Activated CD4-positive, CD25-positive, alpha-beta regulatory T cell treated with anti-CD3 and anti-CD28 coated beads, Interleukin-2, amount 50 U/mL, for 72 hours (primary cell): ENCODE data around the gene C16orf95.
"Not testable (repeated sequence)": the region's sequence is repeated elsewhere in the genome, so short reads cannot be mapped to it uniquely, and the experiment has no call there.

Experiments used
- DNase-seq: peaks from one replicate; pipeline ENCODE4 v3.0.0; 2021

The C16orf95 gene

DNA sequence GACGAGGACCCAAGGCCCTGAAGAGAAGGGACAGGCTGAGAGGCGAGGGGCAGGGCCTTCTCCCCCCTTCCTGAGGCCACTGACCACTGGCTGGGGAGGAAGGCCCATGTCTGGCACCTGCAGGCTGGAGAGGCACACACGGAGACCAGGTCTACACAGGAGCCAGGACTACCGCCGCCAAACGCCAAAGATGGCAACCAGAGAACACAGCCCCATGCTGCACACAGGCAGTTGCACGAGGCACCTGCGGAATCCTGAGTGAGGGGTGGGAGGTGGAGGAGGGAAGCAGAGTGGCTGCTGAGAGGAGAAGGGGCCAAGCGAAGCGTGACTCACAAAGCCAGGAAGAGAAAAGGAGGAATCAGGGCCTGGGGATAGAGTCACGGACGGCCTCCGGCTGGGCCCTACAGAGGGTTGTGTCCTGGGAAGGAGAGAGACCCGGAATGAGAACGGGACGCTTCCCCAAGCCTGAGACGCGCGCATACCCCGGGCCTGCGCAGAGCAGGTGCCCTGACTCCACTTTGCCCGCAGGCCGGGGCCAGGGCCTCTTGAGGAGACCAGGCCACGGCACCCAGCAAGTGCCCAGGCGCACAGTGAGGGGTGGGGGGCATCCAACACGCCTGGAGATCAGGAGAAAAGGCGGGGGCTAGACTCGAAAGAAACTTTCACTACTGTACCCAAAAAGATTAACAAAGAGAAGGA lies 28.7 kb upstream of the C16orf95 start:
- DNase-seq, result no peak

DNA sequence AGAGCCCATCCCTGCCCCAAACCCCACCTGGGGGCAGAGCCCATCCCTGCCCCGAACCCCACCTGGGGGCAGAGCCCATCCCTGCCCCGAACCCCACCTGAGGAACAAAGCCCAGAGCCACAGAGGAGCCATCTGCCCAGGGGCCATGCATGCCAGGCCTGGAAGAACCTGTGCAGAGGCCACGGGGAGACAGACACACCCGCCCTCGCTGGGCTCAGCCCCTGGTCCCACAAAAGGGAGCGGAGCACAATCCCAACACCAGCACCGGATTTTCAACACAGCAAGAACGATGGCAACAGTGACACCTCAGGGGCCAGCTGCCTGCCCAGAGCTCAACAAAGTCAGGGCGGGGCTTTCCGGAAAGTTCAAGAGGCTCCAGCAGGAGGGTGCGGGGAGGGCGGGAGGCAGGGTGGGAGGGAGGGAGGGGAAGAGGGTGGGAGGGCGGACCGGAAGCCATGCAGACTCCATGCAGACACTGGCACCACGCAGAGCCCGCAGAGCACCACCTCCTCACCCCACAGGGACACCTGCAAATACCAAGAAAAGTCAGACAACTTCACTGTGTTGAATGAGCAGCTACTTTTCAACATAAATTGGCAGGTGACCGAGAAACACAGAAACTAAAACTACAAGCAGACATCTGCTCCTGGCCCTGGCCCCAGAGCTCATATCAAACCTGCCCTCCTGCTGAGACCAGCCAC lies 27.9 kb upstream of the C16orf95 start:
- no peak for DNase-seq

DNA sequence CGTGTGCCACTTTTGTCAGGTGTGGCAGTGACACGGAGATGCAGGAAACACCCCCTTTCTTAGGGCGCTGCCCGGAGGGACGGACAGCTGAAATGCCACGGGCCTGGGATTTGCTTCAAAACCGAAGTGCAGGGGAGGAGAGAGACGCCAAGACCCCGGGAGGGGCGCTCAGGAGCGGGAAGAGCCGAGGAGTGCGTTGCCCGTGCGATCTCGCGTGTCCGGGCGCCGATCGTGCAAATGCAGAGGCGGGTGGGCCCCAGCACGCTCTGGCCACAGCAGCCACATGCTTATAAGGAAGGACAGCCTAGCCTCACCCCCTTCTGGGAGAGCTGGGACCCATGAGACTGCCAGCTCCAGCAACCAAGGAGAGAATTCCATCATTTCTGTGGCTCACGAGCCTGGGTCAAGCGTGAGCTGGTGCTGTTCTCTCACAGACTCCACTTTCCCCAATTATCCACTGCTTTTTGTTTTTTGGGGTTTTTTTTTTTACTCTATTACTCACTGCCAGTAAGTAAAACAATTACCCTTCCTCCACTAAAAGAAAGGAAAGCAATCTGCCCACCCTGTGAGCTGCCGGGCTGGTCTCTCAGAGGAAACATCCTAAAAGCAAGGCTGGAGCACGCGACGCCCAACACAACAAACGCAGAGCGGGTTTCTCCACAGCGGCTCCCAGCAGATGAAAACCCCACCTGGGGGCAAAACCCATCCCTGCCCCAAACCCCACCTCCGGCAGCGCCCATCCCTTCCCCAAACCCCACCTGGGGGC lies 27.2 kb upstream of the C16orf95 start:
- DNase-seq, result no peak

DNA sequence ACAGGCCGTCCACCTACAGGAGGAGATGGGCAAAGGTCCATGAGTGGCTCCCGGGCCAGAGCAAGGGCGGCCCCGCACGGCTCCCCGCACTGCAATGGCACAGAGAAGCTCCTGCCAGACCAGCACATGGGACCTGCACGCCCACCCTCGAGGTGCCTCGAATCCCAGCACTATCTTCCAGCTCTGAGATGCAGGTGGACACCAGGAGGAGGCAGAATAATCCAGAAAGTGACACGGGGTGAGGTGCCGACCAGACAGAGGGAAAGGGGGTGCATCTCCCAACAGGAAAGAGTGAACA lies 26.5 kb upstream of the C16orf95 start:
- no peak for DNase-seq

DNA sequence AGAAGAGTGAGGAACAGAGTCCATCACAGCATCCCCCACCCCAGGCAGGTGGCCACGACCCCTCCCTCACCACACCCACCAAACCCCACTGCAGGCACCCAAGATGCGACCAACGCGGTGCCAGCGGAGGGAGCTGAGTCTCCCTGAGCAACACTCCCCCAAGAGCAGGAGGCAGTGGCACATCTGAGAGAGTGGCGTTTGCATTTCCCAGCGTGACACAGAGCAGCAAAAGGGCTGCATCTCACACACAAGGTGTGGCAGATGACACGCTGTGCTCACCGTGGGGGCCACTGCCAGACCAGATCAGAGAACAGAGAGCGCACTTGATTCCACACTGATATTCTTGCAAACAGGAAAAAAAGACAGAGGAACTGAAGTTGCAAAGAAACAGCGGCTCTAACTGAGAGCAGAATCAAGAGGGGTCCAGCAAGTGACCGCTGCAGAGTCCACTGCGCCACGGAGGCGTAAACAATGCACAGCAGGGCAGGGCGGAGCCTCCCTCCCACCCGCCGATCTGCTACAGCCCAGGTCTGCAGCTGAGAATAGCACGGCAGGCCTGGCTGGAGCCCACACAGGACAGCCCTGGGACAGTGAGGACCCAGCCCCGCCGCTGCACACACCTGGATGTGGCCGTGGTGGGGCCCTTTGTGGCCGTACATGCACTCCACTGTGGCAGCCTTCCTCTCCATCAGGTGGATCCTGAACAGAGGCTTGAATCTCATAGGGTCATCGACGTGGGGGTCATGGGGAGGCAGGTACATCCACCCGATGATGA lies 26.0 kb upstream of the C16orf95 start:
- no peak for DNase-seq

DNA sequence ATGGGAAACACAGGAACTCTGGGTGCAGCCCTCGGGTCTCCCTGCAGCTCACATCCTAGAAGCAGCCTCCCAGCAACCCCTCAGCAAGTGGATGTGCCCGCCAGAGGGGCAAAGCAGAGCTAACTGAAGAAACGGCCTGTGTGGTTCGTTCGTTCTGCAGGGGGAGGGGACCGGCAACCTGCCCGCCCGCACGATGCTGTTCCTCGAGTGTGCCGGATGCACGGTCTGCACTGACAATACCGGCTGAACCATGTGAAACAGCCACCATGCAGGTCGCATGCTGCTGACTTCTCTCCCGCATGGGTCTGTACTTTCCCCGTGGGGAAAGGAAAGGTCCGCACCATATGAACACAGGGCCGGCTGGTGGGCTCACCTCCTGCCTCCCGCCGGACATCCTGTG lies 25.3 kb upstream of the C16orf95 start:
- no peak for DNase-seq

DNA sequence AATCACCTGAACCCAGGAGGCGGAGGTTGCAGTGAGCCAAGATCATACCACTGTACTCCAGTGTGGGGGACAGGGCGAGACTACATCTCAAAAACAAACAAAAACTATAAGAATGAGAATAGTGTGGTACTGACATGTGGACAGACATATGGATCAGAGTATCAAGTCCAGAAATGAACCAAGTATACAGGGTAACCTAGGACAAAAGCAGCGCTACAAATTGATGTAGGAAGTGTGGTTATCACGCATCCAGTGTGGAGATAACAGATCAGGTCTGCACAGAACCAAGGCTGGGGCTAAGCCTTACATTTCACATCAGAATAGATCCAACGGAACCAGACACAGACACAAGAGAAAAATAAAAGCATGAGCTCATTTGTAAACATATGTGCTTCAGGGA lies 23.0 kb upstream of the C16orf95 start:
- no peak for DNase-seq

DNA sequence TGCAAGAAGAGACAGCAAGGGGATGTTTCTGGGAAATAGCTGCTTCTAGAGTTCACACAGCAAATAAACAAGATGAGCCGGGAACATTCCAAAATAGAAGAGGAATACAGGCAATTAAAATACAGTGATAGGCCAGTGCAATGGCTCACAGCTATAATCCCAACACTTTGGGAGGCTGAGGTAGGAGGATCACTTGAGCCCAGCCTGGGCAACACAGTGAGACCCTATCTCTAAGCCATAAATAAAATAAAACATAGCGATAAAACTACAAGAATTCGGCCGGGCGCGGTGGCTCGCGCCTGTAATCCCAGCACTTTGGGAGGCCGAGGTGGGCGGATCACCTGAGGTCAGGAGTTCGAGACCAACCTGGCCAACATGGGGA lies 22.5 kb upstream of the C16orf95 start:
- not testable (repeated sequence) for DNase-seq

DNA sequence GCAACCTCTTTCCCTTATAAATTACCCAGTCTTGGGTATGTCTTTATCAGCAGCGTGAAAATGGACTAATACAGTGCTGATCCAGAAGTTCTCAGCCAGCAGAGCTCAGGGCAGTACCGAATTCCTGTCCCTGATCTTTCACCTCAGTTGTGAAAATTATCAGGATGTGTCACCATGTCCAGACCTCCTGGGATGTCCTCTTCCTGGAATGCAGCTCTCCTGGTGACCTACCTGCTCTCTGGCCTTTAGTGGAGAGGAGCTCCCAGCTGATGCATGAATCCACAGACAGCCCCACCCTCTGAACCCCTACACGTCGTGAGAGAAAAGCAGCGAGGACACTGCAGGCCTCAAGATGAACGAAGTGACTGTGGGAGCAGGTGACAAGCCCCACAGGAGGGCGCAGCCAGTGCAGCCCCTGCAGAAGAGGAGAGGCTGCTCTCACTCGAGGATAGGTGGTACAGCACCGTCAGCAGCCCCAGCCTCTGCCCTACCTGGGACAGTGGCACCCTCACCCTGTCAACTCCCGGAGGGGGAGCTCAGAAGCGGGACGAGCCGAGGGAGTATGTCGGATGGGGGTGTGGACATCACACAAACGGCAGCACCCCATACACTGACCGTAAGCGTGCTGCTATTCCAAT lies 22.0 kb upstream of the C16orf95 start:
- DNase-seq, result no peak

DNA sequence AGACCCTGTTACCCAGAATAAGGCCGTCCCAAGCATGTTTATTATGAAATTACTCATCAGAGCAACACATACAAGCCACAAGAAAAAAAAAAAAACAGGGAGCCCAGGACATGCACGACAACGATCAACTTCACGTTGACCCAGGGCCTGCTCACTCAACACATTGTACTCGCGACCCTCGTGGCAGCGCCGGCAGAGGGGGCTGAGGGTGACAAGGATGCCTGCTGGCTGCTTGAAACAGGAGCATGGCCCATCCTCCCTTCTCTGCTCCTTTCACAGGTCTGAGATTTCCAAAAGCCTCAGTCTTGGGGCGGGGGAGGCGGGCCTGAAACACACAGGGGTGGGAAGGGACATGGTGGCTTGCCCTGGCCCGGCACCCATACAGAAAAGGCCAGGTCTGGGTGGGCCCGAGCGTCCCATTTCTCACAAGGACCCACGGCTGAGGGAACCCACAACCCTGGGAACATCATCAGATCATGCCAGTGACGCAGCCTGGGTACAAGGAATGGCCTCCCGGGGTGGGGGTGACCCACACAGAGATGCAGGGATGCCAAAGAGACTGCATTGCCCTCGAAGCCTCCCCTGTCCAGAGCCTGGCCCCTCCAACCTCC lies 21.1 kb upstream of the C16orf95 start:
- DNase-seq, result no peak

DNA sequence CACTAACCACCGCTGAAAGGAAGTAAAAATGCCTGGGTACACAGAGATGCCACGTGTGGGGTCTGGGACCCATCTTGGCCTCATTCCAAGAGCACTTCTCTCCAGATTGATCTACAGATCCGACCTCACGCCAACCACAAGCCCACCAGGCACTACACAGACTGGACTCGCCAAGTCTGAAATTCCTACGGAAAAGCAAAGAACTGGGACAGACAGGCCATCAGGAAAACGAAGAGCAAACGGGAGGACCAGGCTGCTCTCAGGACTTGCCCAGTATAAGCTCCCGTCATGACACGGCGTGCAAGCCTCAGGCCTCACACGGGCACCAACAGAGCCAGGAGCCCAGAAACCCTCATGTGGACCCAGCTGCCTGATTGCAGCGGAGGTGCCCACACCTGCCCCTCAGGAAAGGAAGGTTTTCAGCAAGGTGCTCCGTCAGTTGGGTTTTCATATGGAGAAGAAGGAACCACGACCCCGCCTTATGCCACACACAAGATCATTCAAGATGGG lies 20.1 kb upstream of the C16orf95 start:
- DNase-seq, result no peak

DNA sequence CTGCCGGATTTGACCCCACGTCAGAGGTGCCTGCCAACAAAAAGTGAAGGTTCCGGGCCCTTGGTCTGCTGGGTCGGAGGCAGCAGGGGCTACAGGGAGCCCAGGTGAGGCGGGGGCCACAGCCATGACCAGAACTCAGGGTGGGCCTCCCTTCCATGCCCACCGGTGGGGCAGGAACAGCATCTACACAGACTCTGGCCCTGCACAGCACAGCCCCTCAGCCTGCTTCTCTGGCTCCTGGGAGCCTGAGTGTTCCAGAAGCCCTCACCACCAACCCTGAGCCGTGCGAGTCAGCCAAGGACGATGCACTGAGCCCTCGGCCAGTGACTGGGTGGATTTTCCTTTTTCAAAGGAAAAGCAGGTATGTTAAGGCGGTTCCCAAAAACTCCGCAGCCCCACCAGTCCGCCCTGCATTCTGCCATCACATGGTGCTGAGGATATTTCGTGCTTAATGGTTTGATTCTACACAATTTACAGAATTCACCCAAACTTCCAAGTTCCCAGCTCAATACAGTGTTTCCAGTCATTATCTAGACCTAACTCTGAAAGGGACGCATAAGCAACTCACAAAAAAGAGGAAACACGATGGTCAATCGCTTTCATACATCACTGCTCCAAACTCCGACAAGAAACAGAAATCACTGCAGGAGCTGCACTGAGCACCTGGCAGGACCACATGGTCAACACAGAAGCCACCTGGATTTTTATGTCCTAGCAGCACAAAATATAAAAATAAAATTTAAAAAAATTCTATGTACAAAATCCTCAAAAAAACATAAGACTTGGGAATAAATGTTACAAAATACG lies 19.4 kb upstream of the C16orf95 start:
- no peak for DNase-seq

DNA sequence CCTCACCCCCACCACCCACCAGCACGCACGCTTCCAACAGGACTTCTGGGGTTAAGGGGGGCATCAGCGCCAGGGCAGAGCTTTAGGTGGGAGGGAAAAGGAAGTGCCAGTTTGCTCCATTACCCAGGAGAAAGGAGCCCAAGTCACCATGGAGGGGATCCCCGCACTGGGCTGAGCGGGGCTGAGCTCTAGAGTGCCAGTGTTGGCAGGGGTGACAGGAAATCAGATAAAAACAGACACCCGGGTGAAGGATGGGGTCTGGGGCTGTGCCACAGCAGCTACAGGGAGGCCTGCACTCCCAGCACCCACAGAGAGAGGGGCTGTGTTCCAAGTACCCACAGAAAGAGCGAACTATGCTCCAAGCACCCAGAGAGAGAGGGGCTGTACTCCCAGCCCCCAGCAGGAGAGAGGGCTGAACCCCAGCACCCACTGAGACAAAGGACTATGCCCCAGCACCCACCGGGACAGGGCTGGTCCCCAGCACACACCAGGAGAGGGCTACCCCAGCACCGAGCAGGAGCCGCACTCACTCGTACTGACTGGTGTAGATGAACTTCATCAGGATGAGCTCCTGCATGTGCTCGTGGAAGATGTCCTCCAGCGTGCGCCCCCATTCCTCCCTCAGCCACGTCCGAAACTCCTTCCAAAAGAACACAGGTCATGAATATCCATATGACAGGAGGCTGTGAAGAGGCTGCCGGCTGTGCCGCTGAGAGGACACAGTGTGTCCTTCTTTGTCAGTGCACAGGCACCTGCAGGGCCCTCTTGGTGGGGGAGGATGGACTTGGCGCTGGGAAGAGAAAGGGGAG lies 18.6 kb upstream of the C16orf95 start:
- DNase-seq, result no peak

DNA sequence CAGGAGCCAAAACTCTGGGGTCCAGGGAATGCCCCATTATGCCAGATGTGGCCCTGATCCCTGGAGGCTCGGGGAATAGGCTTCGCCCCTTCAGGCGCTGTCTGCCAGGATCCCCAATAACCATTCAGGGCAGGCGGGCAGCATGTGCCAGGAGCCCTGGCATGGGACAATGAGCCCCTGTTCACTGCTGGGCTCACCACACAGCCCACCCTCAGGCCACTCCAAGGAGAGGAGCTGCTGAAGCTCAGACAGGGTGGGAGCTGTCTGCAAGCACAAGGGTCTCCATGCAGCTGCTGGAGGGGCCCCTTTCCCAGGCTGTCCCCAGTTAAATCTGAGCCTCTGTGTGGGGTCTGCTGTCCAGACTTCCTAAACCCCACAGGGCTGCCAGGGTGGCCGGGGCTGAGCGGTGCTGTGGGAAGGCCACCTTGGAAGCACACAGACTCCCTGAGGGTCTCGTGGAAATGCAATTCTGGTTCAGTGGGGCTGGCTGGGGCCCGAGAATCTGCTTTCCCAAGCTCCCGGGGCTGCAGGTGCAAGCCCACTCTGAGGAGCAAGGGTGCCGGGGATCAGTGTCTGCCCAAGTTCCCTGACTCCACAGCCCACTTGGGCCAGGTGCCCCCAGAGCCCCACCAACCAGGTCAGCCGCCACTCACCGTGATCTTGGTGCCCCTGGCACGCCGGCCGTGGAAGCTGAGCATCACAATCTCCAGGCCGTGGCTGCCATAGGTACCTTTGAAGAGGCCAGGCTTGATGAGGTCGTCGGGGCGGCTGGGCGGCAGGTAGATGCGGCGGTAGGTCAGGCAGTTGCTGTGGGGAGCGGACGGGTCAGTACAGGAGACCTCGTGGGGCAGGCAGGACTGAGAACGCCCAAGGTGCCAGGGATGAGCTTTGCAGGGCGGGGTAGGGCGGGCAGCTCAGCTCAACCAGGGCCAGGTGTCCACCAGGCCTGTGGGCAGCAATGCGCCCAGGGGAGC lies 17.7 kb upstream of the C16orf95 start:
- no peak for DNase-seq

DNA sequence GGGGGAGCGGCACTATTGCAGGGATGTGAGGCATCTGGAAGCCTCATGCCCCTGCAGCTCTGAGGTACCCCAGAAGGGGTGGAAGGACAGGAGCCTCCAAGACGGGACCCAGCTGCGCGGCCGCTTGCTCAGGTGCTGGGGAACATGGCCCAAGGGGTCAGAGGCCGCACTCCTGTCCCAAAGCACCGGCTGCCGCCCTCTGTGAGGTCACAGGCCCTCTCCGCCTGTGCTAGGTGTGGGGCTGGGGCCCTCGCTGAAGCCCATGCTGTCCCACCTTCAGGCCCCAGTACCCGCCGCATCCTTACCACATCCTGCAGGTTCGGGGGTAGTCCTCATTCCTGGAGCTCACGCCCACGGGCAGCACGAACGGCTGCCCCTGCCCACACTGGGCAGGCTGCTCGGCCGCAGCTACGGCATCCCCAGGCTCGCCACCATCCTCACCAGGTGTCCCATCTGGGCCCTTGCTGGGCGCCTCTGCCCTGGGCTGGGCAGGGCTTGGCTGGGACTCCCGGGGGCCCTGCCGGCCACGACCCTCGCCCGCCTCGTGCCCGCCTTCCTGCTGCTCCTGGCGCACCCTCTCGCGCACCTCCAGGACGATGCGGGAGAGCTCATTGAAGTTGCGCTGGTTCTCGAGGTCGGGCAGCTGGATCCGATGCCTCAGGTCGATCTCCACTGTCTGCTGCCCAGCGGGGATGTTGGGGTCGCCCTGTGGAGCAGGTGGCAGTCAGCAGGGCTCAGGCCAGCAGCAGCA lies 16.6 kb upstream of the C16orf95 start:
- no peak for DNase-seq

DNA sequence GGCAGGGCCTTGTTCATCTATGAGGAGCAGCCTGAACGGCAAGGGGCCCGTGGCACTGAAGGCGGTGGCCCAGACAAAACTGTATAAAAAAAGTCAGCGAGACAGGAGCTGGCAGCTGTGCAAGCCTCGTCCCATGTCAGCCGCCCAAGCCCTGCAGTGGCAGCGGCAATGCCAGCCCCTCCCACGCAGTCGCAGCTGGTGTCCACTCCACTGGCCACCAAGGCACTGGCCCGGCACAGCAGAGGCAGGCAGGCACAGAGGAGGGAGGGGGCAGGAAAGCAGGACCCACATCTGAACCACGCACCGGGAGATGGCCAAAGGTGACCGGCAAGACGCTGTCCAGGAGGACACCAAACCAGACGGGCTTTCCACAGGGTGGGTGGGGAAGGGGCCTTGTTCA lies 15.9 kb upstream of the C16orf95 start:
- no peak for DNase-seq

DNA sequence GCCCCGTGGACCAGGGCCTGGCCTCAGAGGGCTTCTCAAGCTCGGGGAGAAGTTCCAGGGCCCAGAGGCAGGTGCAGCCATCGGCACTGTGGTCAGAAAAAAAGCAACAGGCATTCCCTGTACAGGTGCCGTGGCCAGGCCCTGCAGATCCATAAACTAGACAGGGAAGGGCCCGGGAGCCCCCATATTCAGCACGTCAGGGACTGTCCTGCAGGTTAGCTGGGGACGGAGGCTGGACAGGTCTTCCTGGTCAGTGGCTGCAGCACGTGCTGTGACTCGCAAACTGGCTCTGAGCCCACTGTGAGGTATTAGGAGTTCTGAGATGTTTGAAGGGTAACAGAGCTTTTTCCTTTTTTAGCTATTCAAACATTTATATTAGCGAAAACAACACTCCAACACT lies 15.0 kb upstream of the C16orf95 start:
- DNase-seq, result no peak

DNA sequence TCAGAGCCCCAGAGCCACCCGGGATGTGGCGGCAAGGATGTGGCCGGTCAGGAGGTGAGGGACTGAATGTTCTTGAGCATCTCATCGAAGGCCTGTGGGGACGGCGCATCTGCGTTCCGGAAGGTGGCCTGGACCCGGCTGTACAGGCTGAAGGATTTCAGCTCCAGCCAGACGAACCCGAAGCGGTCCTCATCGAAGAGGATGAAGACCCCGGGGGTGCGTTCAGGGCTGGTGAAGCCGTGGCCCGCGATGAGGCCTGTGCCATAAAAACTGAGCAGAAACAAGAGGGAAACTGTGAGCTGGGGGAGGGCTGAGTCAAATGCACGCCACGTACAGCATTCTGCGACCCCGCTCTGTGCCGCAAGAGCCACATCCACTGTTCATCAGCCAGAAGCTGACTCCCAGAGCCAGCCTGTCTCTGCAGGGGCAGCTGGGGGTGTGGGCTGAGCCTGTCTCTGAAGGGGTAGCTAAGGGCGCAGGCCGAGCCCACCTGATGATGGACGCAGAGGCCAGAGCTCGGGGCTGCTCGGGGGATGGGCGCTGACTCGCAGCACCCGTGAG lies 14.1 kb upstream of the C16orf95 start:
- DNase-seq, result no peak
